ENCODE measurements around the gene ADGRB2. TPM values are rescaled to one million over a fixed set of nuclear protein-coding genes. Genes with fewer than 3 reads are reported as not detected.

Gene ADGRB2
- total RNA-seq, 2 donors from 2014 or later, result 14.4 to 19.1 TPM

- peak overlapping the region; percentile 54 to 63 for H3K4me3 ChIP-seq
- no peaks in the 10 kb centered on the region for H3K27me3 ChIP-seq
- H3K36me3 ChIP-seq, result no peaks in the 10 kb centered on the region
- peak overlapping the region in 1 of 2 donors; percentile 31 for H3K27ac ChIP-seq
- H3K4me1 ChIP-seq, result peaks cover 0 to 41% of the 10 kb centered on the region in 2 donors
- no peaks in the 10 kb centered on the region for H3K9me3 ChIP-seq
- peak; percentile 50 to 82 for TF ChIP-seq CTCF (IDR thresholded peaks at IDR 0.05)
- no peak for DNase-seq (ENCODE audit: low spot score)
These were observed 1.1 kb downstream of the ADGRB2 start for GRCh38 chr1:31762726-31763670.

DNA sequence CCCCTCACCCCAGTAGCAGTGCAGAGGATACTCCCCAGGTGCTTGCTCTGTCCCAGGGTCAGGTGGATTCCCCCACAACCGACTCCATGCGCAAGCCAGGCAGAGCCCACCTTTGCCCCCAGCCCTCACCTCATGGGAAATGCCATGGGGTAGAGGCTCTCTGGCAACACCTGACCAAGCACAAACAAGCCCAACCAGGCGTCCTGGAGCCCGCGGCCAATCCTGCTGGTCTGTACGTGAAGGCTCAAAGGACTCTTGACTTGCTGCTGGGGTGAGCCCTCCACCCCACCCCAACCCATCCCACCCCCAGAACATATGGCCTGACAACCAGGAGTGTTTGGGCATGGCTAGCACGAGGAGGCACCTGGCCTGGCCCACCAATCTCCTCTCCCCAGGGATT lies 1.8 kb downstream of the ADGRB2 start:
- Histone ChIP-seq H3K27me3 (no peaks in the 10 kb centered on the region), H3K4me1 (peaks cover 0 to 41% of the 10 kb centered on the region in 2 donors), H3K36me3 (no peaks in the 10 kb centered on the region), H3K9me3 (no peaks in the 10 kb centered on the region), H3K4me3 (peak overlapping the region; percentile 54 to 63), H3K27ac (no peak overlapping the region)
- no peak for DNase-seq (ENCODE audit: low spot score)
- TF ChIP-seq CTCF (IDR thresholded peaks at IDR 0.05), result no peak

DNA sequence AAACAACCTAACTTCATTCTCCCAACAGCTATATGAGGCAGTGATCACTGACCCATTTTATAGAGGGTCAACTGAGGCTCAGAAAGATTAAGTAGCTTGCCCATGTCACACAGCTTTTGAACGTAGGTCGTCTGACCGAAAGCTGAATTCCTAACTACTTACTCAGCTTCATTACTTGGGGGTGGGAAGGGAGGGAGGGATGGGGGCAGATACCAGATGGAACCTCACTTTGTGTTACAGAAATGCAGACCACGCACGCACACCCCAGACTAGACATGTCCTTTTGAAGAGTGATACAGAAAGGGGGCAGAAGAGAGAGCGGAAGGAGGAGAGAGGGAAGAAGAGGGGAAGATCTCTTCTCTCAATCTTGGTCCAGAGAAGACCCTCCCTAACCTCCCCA lies 2.3 kb downstream of the ADGRB2 start:
- no peak for DNase-seq (ENCODE audit: low spot score)
- Histone ChIP-seq H3K27ac (no peak overlapping the region), H3K27me3 (no peaks in the 10 kb centered on the region), H3K9me3 (no peaks in the 10 kb centered on the region), H3K4me1 (peaks cover 0 to 41% of the 10 kb centered on the region in 2 donors), H3K4me3 (no peak overlapping the region), H3K36me3 (no peaks in the 10 kb centered on the region)
- no peak for TF ChIP-seq CTCF (IDR thresholded peaks at IDR 0.05)

- Histone ChIP-seq H3K4me3 (peak overlapping the region; percentile 56 to 62), H3K4me1 (peaks cover 0 to 41% of the 10 kb centered on the region in 2 donors), H3K27ac (no peak overlapping the region), H3K9me3 (no peaks in the 10 kb centered on the region), H3K27me3 (no peaks in the 10 kb centered on the region), H3K36me3 (no peaks in the 10 kb centered on the region)
- DNase-seq (ENCODE audit: low spot score), result peak; percentile 82
- no peak for TF ChIP-seq CTCF (IDR thresholded peaks at IDR 0.05)
These were observed 3.4 kb downstream of the ADGRB2 start for GRCh38 chr1:31760471-31761470.

DNA sequence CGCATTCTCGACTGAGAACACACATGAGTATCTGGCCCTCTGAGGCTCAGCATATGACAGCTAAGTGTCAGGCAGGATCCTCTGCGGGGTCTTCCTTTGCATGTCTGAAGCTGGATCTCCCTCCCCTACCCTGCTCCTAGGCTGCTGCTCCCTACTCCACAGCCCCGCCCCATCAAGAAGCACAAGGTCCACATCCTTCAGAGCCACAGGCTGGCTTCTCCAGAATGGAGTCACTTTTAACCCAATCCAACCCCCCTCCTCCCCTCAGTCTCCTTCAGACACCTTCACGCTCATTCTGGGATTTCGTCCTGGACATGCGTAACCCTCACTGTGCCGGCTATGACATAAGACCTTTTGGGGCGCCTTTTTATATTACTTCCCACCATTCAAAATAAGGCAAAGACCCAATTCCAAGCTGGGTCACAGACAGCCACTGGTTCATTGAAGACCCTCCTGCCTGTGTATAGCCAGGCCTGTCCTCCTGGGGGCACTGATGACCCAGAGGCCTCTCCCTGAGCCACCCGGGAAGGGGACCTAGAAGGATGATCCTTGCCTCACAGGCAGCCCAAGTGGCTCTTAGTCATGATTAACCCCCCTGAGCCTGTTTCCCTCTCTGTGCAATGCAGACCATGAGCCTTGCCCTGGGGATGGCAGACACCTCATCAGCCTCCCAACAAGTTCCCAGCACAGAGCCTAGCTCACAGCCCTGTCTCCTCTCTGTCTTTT lies 4.7 kb downstream of the ADGRB2 start:
- H3K27ac ChIP-seq, result no peak overlapping the region

More for the DNA sequence above, 4.7 kb downstream of the ADGRB2 start:
- no peaks in the 10 kb centered on the region for H3K36me3 ChIP-seq
- peaks cover 0 to 41% of the 10 kb centered on the region in 2 donors for H3K4me1 ChIP-seq
- no peak for DNase-seq (ENCODE audit: low spot score)
- H3K27me3 ChIP-seq, result no peaks in the 10 kb centered on the region
- no peak overlapping the region for H3K4me3 ChIP-seq
- no peak for TF ChIP-seq CTCF (IDR thresholded peaks at IDR 0.05)
- H3K9me3 ChIP-seq, result no peaks in the 10 kb centered on the region
